AG09319 (cell line): ENCODE results near the gene ARHGEF10L.

Experiments used
- DNase-seq: peaks from one replicate; pipeline ENCODE4 v3.0.0-alpha.2; 2010; ENCODE audit warnings: low read depth; ENCODE audit errors: extremely low read depth
- CTCF ChIP-seq: IDR thresholded peaks from 2 replicates; pipeline ENCODE4 v1.5.1; 2011; ENCODE audit warnings: low read depth, mild to moderate bottlenecking, inconsistent platforms, low read length, moderate library complexity

Gene ARHGEF10L

DNA sequence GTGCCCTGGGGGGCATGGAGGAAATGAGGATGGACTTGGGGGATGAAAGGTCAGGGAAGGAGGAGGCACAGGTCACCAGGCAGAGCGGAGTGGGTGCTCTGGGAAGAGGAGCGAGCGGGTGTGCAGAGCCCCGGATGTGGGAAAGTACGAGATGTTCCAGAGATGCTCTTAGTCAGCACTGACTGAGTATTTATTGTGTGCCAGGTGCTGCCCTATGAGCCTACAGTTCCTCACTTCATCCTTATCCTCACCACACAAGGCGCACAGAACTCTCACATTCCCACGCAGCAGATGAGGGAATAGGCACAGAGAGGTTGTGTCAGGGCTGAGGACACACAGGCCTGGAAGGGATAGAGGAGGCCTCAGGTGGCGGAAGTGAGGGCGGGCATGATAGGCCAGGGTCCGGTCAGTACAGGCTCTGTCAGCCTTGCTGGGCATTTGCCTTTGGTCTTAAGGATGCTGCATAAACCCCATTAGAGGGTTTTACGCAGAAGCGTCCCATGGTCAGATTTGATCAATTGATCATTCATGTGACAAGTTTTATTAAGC lies 77.3 kb downstream of the ARHGEF10L start:
- TF ChIP-seq CTCF, result no peak
- DNase-seq, result no peak

DNA sequence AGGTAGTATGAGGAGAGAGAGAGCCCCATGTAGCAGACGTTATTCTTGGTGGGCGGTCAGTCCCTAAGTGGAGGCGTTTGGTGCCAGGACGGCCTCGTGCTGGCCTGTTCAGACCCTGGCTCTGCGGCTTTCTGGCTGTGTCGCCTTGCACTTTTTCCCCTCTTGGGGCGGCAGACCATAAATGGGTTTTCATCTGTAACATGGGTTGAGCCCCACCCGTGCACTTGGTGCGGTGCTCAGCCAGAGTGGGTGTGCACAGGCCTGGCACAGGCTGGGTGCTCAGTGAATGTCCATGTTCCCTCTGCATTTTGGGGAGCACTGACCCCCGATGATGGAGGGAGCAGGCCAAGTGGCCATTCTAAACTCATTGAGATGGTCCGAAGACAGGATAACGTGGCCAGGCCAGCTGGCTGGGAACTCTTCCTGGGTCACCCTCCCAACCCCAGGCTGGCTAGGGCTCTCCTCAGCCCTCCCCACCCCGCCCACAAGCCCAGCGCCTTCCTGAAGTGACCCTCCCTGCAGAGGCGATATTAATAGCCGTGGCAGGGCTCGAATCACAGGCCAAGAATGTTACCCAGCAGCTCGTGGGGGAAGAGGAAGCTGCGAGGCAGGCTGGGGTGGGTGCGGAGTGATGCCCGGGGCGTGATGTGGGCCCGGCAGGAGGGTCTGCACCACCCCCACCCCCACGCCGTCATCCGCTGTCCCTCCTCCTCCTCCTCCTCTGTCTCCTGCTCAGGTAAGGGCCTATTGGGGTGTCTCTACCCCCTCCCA lies 78.5 kb downstream of the ARHGEF10L start:
- DNase-seq, result no peak

DNA sequence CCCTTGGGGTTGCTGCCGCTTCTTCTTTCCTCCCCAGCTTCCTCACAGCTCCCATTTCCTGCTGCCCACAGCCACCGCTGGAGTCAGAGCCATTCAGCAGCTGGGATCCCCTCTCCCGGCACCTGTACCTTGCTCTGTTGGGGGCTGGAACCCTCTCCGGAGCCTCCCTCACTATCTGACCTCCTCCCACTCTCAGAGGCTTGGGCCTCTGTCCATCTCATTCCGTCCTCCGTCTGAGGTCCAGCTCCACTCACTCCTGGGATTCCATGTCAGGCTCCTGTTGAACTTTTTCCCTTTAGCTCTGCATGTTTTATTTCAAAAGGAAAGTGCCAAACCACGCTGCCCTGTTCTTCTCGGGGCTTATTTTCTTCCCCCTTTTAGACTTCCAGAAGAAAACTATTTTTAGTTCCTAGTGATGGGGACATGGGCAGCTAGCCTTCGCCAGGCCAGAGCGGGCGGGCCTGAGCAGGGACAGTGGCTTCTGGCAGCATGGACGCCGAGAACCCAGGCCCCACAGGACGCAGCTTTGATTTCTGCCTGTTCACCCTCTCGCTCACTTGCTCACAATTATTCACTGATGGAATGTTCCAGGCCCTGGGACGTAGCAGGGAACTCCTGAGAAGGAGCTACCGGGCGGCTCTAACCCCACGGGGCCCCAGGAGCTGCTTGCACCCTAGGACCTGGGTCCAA lies 79.2 kb downstream of the ARHGEF10L start:
- TF ChIP-seq CTCF, result no peak
- no peak for DNase-seq

More for the DNA sequence above, 78.5 kb downstream of the ARHGEF10L start:
- no peak for TF ChIP-seq CTCF

GRCh38 chr1:17620448-17620847 lies 81.0 kb downstream of the ARHGEF10L start:
- no peak for DNase-seq
- TF ChIP-seq CTCF, result no peak

DNA sequence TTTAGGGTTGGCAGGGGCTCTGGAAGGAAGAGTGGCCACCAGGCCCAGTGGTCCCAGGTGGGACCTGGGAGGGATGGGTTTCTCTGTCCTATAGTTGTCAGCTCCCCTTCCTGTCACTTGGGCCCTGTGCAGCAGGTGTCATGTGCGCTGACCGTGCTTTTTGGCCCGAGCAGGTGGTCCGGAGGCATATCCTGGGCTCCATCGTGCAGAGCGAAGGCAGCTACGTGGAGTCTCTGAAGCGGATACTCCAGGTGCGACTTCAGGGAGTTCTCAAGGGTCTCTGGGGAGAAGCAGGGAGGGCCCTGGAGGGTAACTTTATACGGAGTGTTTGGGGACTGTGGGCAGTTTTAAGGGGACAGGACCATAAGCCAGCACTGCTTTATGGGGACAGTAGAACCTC lies 82.2 kb downstream of the ARHGEF10L start:
- TF ChIP-seq CTCF, result no peak

DNA sequence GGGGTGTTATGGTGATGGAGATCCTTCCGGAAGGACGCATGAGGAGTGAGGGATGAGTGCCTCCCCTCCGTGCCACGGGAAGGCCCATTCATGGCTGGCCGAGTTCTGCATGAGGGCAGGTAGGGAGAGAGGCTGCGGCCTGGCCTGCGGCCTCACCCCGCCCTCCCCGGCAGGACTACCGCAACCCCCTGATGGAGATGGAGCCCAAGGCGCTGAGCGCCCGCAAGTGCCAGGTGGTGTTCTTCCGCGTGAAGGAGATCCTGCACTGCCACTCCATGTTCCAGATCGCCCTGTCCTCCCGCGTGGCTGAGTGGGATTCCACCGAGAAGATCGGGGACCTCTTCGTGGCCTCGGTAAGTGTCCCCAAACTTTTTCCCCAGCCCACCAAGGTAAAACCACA lies 83.3 kb downstream of the ARHGEF10L start:
- DNase-seq, result no peak
- TF ChIP-seq CTCF, result no peak

More for the DNA sequence above, 82.2 kb downstream of the ARHGEF10L start:
- DNase-seq, result no peak
